Measurements from ENCODE around the gene RPP14.
"Not testable (repeated sequence)": the region's sequence is repeated elsewhere in the genome, so short reads cannot be mapped to it uniquely, and the experiment has no call there.

Gene RPP14

GRCh38 chr3:58266577-58266976 lies 39.5 kb upstream of the RPP14 start:
- DNase-seq (ENCODE audit: low read depth), result peak; percentile 18
- no peak overlapping the region for H3K4me3 ChIP-seq (ENCODE audit: control insufficient read depth, low read depth, low read length)
- TF ChIP-seq CTCF (conservative IDR thresholded peaks at IDR 0.05; ENCODE audit: control insufficient read depth, insufficient read depth, low read depth, low read length), result no peak

- not testable (repeated sequence) for H3K4me3 ChIP-seq (ENCODE audit: control insufficient read depth, low read depth, low read length); DNase-seq (ENCODE audit: low read depth)
Measured at GRCh38 chr3:58267543-58267942, 38.5 kb upstream of the RPP14 start.

- no peak overlapping the region for H3K4me3 ChIP-seq (ENCODE audit: control insufficient read depth, low read depth, low read length)
- no peak for TF ChIP-seq CTCF (conservative IDR thresholded peaks at IDR 0.05; ENCODE audit: control insufficient read depth, insufficient read depth, low read depth, low read length)
- DNase-seq (ENCODE audit: low read depth), result no peak
Measured at GRCh38 chr3:58269356-58269755, 36.7 kb upstream of the RPP14 start.

- TF ChIP-seq CTCF (conservative IDR thresholded peaks at IDR 0.05; ENCODE audit: control insufficient read depth, insufficient read depth, low read depth, low read length), result no peak
- H3K4me3 ChIP-seq (ENCODE audit: control insufficient read depth, low read depth, low read length), result no peak overlapping the region
Measured at GRCh38 chr3:58270485-58270884, 35.6 kb upstream of the RPP14 start.

GRCh38 chr3:58271901-58272501 lies 34.0 kb upstream of the RPP14 start:
- DNase-seq (ENCODE audit: low read depth), result peak; percentile 93
- no peak overlapping the region for H3K4me3 ChIP-seq (ENCODE audit: control insufficient read depth, low read depth, low read length)
- no peak for TF ChIP-seq CTCF (conservative IDR thresholded peaks at IDR 0.05; ENCODE audit: control insufficient read depth, insufficient read depth, low read depth, low read length)

More at GRCh38 chr3:58270485-58270884, 35.6 kb upstream of the RPP14 start:
- DNase-seq (ENCODE audit: low read depth), result no peak

GRCh38 chr3:58272891-58273290 lies 33.2 kb upstream of the RPP14 start:
- DNase-seq (ENCODE audit: low read depth), result peak; percentile 45
- H3K4me3 ChIP-seq (ENCODE audit: control insufficient read depth, low read depth, low read length), result no peak overlapping the region
- no peak for TF ChIP-seq CTCF (conservative IDR thresholded peaks at IDR 0.05; ENCODE audit: control insufficient read depth, insufficient read depth, low read depth, low read length)

GRCh38 chr3:58273362-58273761 lies 32.7 kb upstream of the RPP14 start:
- not testable (repeated sequence) for DNase-seq (ENCODE audit: low read depth); H3K4me3 ChIP-seq (ENCODE audit: control insufficient read depth, low read depth, low read length)

GRCh38 chr3:58274027-58274614 lies 31.9 kb upstream of the RPP14 start:
- H3K4me3 ChIP-seq (ENCODE audit: control insufficient read depth, low read depth, low read length), result no peak overlapping the region
- DNase-seq (ENCODE audit: low read depth), result no peak
- TF ChIP-seq CTCF (conservative IDR thresholded peaks at IDR 0.05; ENCODE audit: control insufficient read depth, insufficient read depth, low read depth, low read length), result no peak

Data from fibroblast of mammary gland (primary cell).